Endothelial cell of umbilical vein (primary cell): ENCODE measurements around the gene PTPRK. TPM values are rescaled to one million over a fixed set of nuclear protein-coding genes. Genes with fewer than 3 reads are reported as not detected.

Experiments
- BruUV-seq: library from RNA; stranded (reverse); fragments of 400-500 nt; replicated peaks from 2 replicates; lab custom pipeline; 2021; lab: Mats Ljungman, UMichigan
- CTCF ChIA-PET: fragments of 300-600, 350-600 bp; sonication (Branson Sonifier 250); formaldehyde crosslinking; loops from one replicate; lab custom pipeline; 2021; ENCODE audit warnings: antibody characterized with exemption, inconsistent platforms; lab: Charles Lee
- POLR2A ChIA-PET: fragments of 300-600, 350-600 bp; sonication (Branson Sonifier 250); formaldehyde crosslinking; loops from one replicate; lab custom pipeline; 2021; ENCODE audit warnings: antibody characterized with exemption, inconsistent platforms; lab: Charles Lee
- DNase-seq: peaks from one replicate; pipeline ENCODE4 v3.0.0-alpha.2; 2011; ENCODE audit warnings: low read depth, low spot score
- FAIRE-seq: peaks from 2 replicates; lab custom pipeline; 2011; peaks lifted over from hg19 to GRCh38; lab: Jason Lieb, UNC
- H2AFZ ChIP-seq: 2 replicates; pipeline ENCODE4 v1.6.0; 2012; ENCODE audit warnings: low read depth, low read length, control low read depth, inconsistent platforms
- H3K27ac ChIP-seq: 2 replicates; pipeline ENCODE4 v1.5.1; 2011; ENCODE audit warnings: low read depth, mild to moderate bottlenecking, control low read depth, low read length, moderate library complexity; ENCODE audit not compliant: insufficient read depth
- H3K27me3 ChIP-seq, 2 experiments: 2 replicates each; pipeline versions ENCODE4 v1.6.0 to v1.6.1; 2011; ENCODE audit warnings: low read length in 2 of 2, mixed read lengths in 1 of 2; ENCODE audit not compliant: control insufficient read depth in 2 of 2, insufficient read depth in 2 of 2
- H3K36me3 ChIP-seq, 2 experiments: 2 replicates in 1 of 2; 3 replicates in 1 of 2; pipeline ENCODE4 v1.5.1; 2011; ENCODE audit warnings: low read length in 2 of 2, mild to moderate bottlenecking in 1 of 2, moderate library complexity in 1 of 2; ENCODE audit not compliant: control insufficient read depth in 2 of 2, insufficient read depth in 2 of 2; ENCODE audit errors: extremely low read depth in 1 of 2
- H3K4me1 ChIP-seq: 3 replicates; pipeline ENCODE4 v1.5.1; 2011; ENCODE audit warnings: mild to moderate bottlenecking, low read length; ENCODE audit not compliant: control insufficient read depth, insufficient read depth; ENCODE audit errors: extremely low read depth
- H3K4me2 ChIP-seq: 2 replicates; pipeline ENCODE4 v1.6.1; 2011; ENCODE audit warnings: low read length, control low read depth, mixed read lengths; ENCODE audit not compliant: insufficient read depth
- H3K4me3 ChIP-seq, 3 experiments: fragments of 200-600 bp in 1 of 3; sonication (generic), shearing (Covaris generic) in 1 of 3; replicated peaks in 1 of 3; 2 replicates each; pipeline ENCODE4 v1.5.1; 2011 to 2016; ENCODE audit warnings: control low read depth in 3 of 3, low read length in 3 of 3, mild to moderate bottlenecking in 2 of 3, inconsistent platforms in 1 of 3, low read depth in 1 of 3, moderate library complexity in 1 of 3; ENCODE audit not compliant: insufficient read depth in 1 of 3
- H3K79me2 ChIP-seq: 2 replicates; pipeline ENCODE4 v1.6.0; 2012; ENCODE audit warnings: low read length, inconsistent platforms; ENCODE audit not compliant: control insufficient read depth, insufficient read depth
- H3K9ac ChIP-seq: replicated peaks from 2 replicates; pipeline ENCODE3; 2011; ENCODE audit warnings: low read length, control low read depth; ENCODE audit not compliant: insufficient read depth; ENCODE audit errors: extremely low read depth
- H3K9me1 ChIP-seq: replicated peaks from 3 replicates; pipeline ENCODE4 v1.6.0; 2011; ENCODE audit warnings: mild to moderate bottlenecking, low read length; ENCODE audit not compliant: control insufficient read depth, insufficient read depth; ENCODE audit errors: extremely low read depth
- H3K9me3 ChIP-seq: replicated peaks from 2 replicates; pipeline ENCODE4 v1.5.1; 2012; ENCODE audit warnings: low read length, inconsistent platforms; ENCODE audit not compliant: control insufficient read depth, insufficient read depth
- H4K20me1 ChIP-seq: replicated peaks from 2 replicates; pipeline ENCODE3; 2011; ENCODE audit warnings: mild to moderate bottlenecking, low read length; ENCODE audit not compliant: control insufficient read depth, insufficient read depth; ENCODE audit errors: extremely low read depth
- CTCF ChIP-seq, 2 donors: IDR thresholded peaks; 1 replicate in 1 of 2; 2 replicates in 1 of 2; pipeline ENCODE4 v1.5.1; 2011; ENCODE audit warnings: low read length in 2 of 2, mild to moderate bottlenecking in 2 of 2, moderate library complexity in 2 of 2, control low read depth in 1 of 2, inconsistent platforms in 1 of 2, low read depth in 1 of 2; ENCODE audit not compliant: insufficient read depth in 1 of 2; ENCODE audit errors: extremely low read depth in 1 of 2
- EZH2 ChIP-seq: IDR thresholded peaks from 2 replicates; pipeline ENCODE4 v1.6.1; 2012; ENCODE audit warnings: borderline replicate concordance, low read depth, mild to moderate bottlenecking, moderate library complexity, low read length, inconsistent platforms; ENCODE audit not compliant: severe bottlenecking
- FOS ChIP-seq: IDR thresholded peaks from 2 replicates; pipeline ENCODE4 v1.6.1; 2011; ENCODE audit warnings: mild to moderate bottlenecking, low read length, moderate library complexity, borderline replicate concordance; ENCODE audit not compliant: insufficient read depth
- GATA2 ChIP-seq: IDR thresholded peaks from 2 replicates; pipeline ENCODE4 v1.7.0; 2011; ENCODE audit warnings: low read depth, mild to moderate bottlenecking, moderate library complexity, mixed read lengths, low read length; ENCODE audit not compliant: insufficient read length, insufficient read depth
- JUN ChIP-seq: IDR thresholded peaks from 2 replicates; pipeline ENCODE4 v1.6.1; 2011; ENCODE audit warnings: borderline replicate concordance, low read depth; ENCODE audit not compliant: insufficient read length, insufficient read depth
- MAX ChIP-seq: IDR thresholded peaks from 2 replicates; pipeline ENCODE4 v1.6.1; 2011; ENCODE audit not compliant: insufficient read depth, insufficient read length
- MYC ChIP-seq: IDR thresholded peaks from one replicate; pipeline ENCODE4 v1.6.1; 2011; ENCODE audit warnings: mild to moderate bottlenecking, low read depth, low read length
- POLR2A ChIP-seq: IDR thresholded peaks from 2 replicates; pipeline ENCODE4 v1.6.1; 2012; ENCODE audit warnings: low read depth, mild to moderate bottlenecking, control low read depth, low read length
- POLR2AphosphoS5 ChIP-seq: IDR thresholded peaks from 2 replicates; pipeline ENCODE4 v1.6.1; 2012; ENCODE audit warnings: low read depth, mild to moderate bottlenecking, control low read depth, low read length, moderate library complexity; ENCODE audit not compliant: insufficient read depth
- dilution Hi-C: fragments of 300-500 bp; cut with MboI; formaldehyde crosslinking; loops from one replicate; pipeline ENCODE4 v1.15.0; 2019; ENCODE audit warnings: low sequenced_read_pairs; ENCODE audit not compliant: extremely low pct_ligation_motif_present
- intact Hi-C: fragments of 100-400 bp; cut with micrococcal nuclease; formaldehyde crosslinking; loops from one replicate; pipeline ENCODE4 v1.10.0; 2022
- polyA plus RNA-seq, 4 experiments: library from polyadenylated mRNA; depleted of rRNA in 3 of 4; stranded (reverse) in 3 of 4; unstranded in 1 of 4; fragments of >200 nt; gene quantifications; 2 replicates each; pipeline versions ENCODE4 v1.2.1 to v1.2.3, GENCODE V29; 2011 to 2012; ENCODE audit warnings: missing spikeins in 1 of 4
- total RNA-seq: library from RNA; stranded (reverse); gene quantifications from 2 replicates; pipeline ENCODE4 v1.2.3, GENCODE V29; 2021

PTPRK gene
- total and polyA plus RNA-seq, 2 donors (not counting 3 experiments of a cell fraction or from before 2014, with no cell fraction given): 15.2 to 74.0 TPM

- BruUV-seq: no TSS peak
- TF ChIP-seq CTCF (IDR thresholded peaks at IDR 0.05; ENCODE audit: extremely low read depth in 1 of 2, insufficient read depth in 1 of 2, low read depth in 1 of 2, low read length in 2 of 2): no peak
- TF ChIP-seq EZH2: no peak
- no peak for TF ChIP-seq GATA2
- H3K27me3 ChIP-seq: no peaks in the 10 kb centered on the region
- POLR2A ChIA-PET: no interaction called here
- intact Hi-C loops: no loop called here
- no peaks in the 10 kb centered on the region for H3K9me3 ChIP-seq
- no peak overlapping the region for H3K9ac ChIP-seq
- no peak overlapping the region for H2AFZ ChIP-seq
- H3K79me2 ChIP-seq: no peaks in the 10 kb centered on the region
- no peak overlapping the region for H3K4me2 ChIP-seq
- H3K27ac ChIP-seq: no peak overlapping the region
- H3K36me3 ChIP-seq: no peaks in the 10 kb centered on the region
- H4K20me1 ChIP-seq: no peaks in the 10 kb centered on the region
- peaks cover 18% of the 10 kb centered on the region for H3K4me1 ChIP-seq
- dilution Hi-C loops: no loop called here
- no peak overlapping the region for H3K4me3 ChIP-seq
- CTCF ChIA-PET: no interaction called here
- no peak for DNase-seq
- H3K9me1 ChIP-seq: no peaks in the 10 kb centered on the region
- FAIRE-seq: no peak
Observed at GRCh38 chr6:127941228-127941627, 579.2 kb downstream of the PTPRK start.

- no peaks in the 10 kb centered on the region for H3K9me1 ChIP-seq
- ChIA-PET POLR2A (no interaction called here), CTCF (interaction anchor here (0.7 to 1.0 kb wide), 2 partner anchors 12 to 24 kb away, joined by 3 read pairs; no protein-coding TSS in a partner anchor)
- peak overlapping the region; percentile 34 for H3K27ac ChIP-seq
- intact Hi-C loops: no loop called here
- dilution Hi-C loops: no loop called here
- no TSS peak for BruUV-seq
- no peak overlapping the region for H3K4me3 ChIP-seq
- DNase-seq (peak; percentile 36), FAIRE-seq (peak; percentile 66)
- H2AFZ ChIP-seq: peak overlapping the region; percentile 55
- H4K20me1 ChIP-seq: no peaks in the 10 kb centered on the region
- no peaks in the 10 kb centered on the region for H3K9me3 ChIP-seq
- TF ChIP-seq GATA2: no peak
- TF ChIP-seq FOS: no peak
- TF ChIP-seq MAX: no peak
- TF ChIP-seq EZH2: no peak
- no peak for TF ChIP-seq POLR2AphosphoS5
- TF ChIP-seq POLR2A: no peak
- no peak for TF ChIP-seq MYC
- no peak for TF ChIP-seq JUN
- TF ChIP-seq CTCF (IDR thresholded peaks at IDR 0.05; ENCODE audit: extremely low read depth in 1 of 2, insufficient read depth in 1 of 2, low read depth in 1 of 2, low read length in 2 of 2): no peak
- peaks cover 18% of the 10 kb centered on the region for H3K4me1 ChIP-seq
- no peak overlapping the region for H3K9ac ChIP-seq
- no peaks in the 10 kb centered on the region for H3K36me3 ChIP-seq
- peak overlapping the region; percentile 35 for H3K4me2 ChIP-seq
- H3K27me3 ChIP-seq: no peaks in the 10 kb centered on the region
- H3K79me2 ChIP-seq: no peaks in the 10 kb centered on the region
Observed at GRCh38 chr6:127939442-127940066, 580.8 kb downstream of the PTPRK start.
